Breast epithelium (tissue), 3 donors: ENCODE data around the gene ZNF253.

Experiments used
- CTCF ChIP-seq, 3 donors: fragments of 450-650 bp; IDR thresholded peaks; one replicate each; pipeline ENCODE4 v1.5.1; 2016 to 2017; ENCODE audit warnings: antibody characterized with exemption in 3 of 3, mild to moderate bottlenecking in 3 of 3, moderate library complexity in 3 of 3
- POLR2A ChIP-seq: fragments of 450-650 bp; IDR thresholded peaks from one replicate; pipeline ENCODE4 v1.6.1; 2016; ENCODE audit warnings: antibody characterized with exemption, mild to moderate bottlenecking, moderate library complexity
- POLR2AphosphoS5 ChIP-seq, 3 donors: sonication (generic); formaldehyde crosslinking; IDR thresholded peaks; one replicate each; pipeline ENCODE4 v1.6.1; 2017; ENCODE audit warnings: antibody characterized with exemption in 3 of 3

- TF ChIP-seq CTCF (IDR thresholded peaks at IDR 0.05) (no peak), POLR2AphosphoS5 (IDR thresholded peaks at IDR 0.05) (no peak), POLR2A (no peak)
These were observed 18.9 kb downstream of the ZNF253 start for GRCh38 chr19:19884583-19884982.
